Measurements from ENCODE around the gene CNTNAP2.

GRCh38 chr7:146449625-146450024, 333.0 kb downstream of the CNTNAP2 start:
- TF ChIP-seq POLR2A (IDR thresholded peaks at IDR 0.05) (no peak), CTCF (IDR thresholded peaks at IDR 0.05) (no peak)

Data from stomach (tissue), 4 donors.